ENCODE data around the gene RAB37.

The RAB37 gene

DNA sequence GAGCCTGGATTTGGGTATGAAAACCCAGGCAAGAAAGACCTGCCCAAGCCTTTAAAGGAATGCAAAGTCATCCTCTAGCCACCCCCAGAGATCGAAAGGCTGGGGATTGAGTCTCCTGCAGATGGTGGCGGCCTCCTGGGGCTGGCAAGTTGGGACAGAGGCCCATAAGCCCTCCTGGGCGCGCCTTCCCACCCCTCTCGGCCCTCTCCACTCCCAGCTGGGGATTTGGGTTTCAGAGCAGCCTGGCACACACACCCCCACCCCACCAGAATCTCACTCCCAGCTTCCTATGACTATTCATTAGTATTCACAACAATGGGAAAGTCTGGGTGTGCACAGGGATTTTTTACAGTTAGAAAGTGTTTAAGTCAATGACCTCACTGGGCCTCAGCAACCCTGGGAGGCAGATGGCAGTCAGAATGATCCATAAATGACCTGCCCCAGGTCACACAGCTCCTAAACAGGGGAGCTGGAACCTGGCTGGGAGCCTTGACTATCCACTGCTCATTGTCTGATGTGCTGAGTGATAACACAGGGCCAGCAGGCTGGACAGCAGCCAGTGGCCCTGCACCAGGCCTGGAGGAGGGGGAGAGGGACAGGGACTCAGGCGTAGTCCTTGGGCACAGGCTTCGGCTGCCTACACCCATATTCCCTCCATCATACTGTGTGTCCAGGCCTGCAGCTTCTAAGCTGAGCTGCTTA lies 23.5 kb downstream of the RAB37 start:
- DNase-seq (ENCODE audit: low read depth) = no peak

DNA sequence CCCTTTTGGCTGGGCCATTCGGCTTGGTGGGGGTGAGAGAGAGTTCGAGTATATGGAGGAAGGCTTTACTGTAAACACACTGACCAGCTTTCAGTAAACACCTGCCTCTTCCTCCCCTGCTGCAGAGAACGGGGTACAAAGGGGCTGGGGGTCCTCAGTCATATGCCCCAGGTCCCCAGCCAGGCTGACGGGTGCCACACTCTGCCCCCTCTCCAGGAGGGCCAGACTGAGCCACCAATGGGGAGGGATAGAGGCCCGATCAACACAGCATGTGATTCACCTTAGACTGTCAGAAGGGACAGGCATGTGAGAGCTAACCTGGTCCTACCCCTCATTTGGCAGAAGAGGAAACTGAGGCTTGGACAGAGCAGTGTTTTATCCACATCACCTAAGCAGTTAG lies 24.4 kb downstream of the RAB37 start:
- DNase-seq (ENCODE audit: low read depth) = no peak

DNA sequence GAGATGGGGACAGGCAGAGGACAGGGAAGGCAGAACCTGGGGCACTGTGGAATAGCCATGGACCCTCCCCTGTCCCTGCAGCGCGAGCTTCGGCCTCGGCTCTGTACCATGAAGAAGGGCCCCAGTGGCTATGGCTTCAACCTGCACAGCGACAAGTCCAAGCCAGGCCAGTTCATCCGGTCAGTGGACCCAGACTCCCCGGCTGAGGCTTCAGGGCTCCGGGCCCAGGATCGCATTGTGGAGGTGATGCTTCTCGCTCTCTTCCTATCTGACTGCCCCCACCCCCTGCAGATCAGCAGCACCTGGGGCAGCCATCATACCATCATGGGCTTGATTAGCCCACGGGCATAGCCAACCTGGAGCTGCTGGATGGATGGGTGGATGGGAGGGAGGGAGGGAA lies 24.9 kb downstream of the RAB37 start:
- DNase-seq (ENCODE audit: low read depth) = no peak

DNA sequence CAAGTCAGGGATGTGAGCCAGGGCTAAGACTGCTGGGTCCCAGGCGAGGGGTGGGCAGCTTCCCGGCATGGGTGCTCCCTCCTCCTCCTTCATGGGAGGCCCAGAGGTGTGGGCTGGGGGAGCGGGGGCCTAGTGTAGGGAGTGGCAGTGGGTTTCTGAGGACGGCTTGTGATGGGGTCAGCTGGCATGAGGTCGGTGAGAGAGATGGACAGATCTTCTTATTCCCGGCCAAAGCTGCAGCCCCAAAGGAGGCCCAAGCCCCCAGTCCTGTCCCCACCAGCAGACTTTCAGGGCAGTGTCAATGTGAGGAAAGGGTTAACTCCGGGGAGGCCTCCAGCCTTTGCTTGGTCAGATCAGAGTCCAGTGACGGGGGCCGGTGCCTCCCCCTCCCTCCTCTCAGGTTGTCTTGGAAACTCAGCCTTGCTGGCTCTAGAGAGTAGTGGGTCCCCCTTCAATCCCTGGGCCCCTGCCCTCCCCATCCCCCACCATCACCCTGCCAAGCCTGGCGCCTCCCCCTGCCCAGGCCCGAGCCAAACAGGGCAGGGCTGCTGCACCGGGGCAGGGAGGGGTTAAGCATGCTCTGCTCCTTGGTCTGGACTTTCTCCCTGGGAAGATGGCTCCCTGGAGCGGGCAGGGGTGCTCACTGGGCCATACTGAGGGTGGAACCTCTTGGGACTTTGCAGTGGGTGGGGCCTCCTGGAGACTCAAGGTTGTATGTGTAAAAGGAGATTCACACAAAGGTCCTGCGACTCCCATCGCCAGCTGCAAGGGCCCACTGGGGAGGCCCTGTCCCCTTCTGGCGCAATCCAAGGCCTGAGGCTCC lies 26.7 kb downstream of the RAB37 start:
- no peak for DNase-seq (ENCODE audit: low read depth)

DNA sequence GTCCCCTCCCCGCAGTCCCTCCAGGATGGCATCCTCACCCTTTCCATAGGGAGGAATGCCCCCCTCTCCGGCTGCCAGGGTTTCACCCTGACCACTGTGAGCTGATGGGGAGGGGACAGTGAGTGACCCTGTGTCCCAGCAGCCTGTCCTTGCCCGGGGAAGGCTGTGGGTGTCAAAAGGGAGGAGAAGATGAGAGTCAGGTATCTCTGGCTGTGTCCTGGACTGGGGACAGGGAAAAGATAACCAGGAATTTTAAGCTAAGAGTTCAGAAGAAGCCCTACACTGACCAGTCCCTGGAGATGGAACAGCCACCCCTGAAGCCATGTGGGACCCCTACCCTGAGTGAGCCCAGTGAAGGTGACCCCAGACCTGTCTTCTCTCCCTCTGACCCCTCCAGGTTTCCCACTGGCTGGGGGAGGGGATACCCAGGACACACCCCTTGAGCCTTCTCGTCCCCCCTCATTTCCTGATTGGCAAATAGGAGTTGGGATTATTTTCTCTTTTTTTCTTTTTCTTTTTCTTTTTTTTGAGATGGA lies 27.8 kb downstream of the RAB37 start:
- no peak for DNase-seq (ENCODE audit: low read depth)

DNA sequence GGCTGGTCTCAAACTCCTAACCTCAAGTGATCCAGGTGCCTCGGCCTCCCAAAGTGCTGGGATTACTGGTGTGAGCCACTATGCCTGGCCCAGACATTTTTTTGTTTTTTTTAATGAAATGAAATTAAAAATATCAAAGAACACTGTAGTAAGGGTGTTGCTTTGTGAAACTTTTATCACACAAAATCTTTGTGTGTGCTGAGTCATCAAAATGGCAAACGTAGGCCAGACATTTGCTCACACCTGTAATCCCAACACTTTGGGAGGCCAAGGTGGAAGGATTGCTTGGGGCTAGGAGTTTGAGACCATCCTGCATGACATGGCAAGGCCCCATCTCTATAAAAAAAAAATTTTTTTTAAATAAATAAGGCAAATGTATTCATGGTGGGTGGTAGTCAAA lies 29.4 kb downstream of the RAB37 start:
- DNase-seq (ENCODE audit: low read depth) = no peak

DNA sequence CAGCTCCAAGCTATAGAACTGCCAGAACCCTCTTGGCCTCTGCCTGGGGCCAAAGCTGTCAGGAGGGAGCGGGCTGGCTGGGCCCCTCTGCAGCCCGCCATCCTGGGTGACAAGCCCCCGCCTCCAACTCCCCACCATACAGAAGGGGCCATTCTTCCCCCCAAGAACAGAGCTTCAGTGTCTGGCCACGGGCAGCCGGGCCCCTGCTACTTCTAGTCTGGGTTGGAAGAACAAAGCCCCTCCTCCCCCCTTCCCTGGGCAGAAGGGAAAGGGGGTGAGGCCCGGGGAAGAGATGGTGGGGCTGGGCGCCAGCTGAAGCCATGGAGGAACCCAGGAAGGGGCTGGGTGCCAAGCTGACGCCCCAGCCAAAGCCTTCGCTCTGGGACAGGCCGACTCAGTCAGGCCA lies 30.1 kb downstream of the RAB37 start:
- no peak for DNase-seq (ENCODE audit: low read depth)

DNA sequence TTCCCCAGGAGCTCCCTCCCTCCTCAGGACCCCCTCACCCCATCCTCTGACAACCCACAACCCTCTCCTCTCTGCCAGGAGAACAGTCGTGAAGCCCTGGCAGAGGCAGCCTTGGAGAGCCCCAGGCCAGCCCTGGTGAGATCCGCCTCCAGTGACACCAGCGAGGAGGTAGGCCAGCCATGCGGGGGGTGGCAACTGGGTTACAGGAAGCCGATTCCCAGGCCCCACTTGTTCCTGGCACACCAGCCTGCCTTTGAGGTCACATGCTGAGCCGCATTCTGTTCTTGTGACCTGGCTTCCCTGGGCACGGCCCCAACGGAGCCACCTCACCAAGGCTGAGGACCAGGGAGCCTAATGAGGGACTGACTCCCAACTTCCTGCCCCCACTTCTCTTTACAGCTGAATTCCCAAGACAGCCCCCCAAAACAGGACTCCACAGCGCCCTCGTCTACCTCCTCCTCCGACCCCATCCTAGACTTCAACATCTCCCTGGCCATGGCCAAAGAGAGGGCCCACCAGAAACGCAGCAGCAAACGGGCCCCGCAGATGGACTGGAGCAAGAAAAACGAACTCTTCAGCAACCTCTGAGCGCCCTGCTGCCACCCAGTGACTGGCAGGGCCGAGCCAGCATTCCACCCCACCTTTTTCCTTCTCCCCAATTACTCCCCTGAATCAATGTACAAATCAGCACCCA lies 31.2 kb downstream of the RAB37 start:
- no peak for DNase-seq (ENCODE audit: low read depth)

DNA sequence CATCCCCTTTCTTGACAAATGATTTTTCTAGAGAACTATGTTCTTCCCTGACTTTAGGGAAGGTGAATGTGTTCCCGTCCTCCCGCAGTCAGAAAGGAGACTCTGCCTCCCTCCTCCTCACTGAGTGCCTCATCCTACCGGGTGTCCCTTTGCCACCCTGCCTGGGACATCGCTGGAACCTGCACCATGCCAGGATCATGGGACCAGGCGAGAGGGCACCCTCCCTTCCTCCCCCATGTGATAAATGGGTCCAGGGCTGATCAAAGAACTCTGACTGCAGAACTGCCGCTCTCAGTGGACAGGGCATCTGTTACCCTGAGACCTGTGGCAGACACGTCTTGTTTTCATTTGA lies 31.7 kb downstream of the RAB37 start:
- DNase-seq (ENCODE audit: low read depth) = no peak

DNA sequence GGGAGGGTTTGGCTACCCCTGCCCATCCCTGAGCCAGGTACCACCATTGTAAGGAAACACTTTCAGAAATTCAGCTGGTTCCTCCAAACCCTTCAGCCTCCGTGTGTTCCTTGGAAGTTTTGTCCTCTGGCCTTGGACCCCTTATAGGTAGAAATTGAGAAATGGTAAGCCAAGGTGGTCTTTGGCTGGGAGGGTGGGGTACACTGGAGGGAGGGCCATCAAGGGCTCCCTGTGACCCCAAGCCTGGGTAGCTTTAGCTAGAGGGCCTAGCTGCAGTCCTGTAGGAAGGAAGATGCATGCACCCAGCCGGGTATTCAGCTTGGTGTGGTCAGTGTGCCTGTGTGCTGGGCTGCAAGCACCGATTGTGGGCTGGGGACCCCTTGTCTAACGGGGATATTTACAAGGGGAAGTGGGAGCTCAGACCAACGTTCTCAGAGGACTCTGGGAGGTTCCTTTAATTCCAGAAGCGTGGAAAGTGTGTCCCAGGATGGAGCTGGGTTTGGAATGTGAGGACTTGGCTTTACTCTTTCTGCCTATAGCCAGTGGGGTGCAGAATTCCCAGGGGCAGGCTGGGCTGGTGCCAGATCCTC lies 32.3 kb downstream of the RAB37 start:
- DNase-seq (ENCODE audit: low read depth) = no peak

DNA sequence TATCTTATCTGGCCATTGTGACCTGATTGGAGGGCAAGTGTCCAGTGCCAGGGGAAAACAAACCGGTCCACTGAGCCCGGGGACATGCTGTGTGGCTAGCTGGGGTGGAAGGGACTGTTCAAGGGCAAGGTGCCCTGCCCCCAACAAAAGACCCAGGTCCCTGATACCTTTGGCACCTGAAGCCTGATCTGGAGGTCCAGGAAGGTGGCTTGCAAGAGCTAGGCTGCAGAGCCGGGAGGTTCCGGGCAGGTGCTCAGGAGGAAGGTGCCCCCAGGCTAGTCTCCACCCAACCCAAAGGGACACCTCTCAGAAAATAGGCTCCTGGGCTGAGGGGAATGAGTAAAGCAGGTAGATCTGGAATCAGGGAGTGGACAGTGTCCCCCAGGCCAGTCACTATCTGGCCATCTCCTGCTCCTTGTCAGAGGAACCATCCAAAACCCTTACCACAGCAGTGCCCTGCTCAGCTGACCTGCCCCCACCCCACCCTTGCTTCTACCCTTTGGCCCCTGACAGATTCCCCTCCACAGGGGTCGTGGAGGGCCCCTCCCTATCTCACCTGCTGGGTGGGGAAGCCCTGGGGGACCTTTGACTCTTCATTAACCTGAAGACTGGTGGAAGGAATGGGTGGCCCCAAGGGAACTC lies 32.9 kb downstream of the RAB37 start:
- DNase-seq (ENCODE audit: low read depth) = no peak

DNA sequence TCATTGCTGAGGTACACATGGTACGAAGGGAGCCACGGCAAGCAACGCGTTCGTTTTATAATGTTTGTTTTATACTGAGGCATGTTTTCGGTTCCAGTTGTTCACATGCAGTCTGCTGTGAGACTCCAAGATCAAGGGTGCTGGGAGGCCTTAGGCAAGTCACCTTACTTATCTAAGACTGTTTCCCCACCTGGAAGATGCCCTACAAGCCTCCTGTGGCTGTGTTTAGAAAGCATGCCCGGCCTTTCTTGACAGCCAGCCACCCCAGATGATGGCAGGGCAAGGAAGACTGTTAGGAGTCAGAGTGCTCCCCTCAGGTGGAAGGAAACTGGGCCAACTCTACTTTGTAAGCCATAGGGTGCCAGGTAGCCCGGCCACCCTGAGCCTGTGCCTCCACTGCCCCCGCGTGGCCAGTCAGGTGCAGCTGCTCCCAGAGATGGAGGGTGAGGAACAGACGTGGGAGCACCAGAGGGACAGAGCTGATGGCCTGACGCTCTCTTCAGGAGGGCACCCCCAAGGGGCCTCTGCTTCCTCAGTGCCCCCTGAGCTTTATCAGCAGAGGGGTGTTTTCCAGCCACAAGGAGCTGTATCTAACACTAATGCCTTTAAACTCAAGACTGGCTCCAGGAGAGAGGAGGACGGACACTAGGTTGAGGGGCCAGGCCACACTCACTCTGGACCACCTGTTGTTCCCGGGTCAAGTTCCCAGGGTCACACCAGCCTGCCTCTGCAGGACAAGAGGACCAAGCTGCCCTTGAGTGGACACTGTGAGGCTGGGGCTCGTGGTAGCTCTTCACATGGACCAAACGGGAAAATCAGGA lies 33.7 kb downstream of the RAB37 start:
- peak; percentile 56 for DNase-seq (ENCODE audit: low read depth)

DNA sequence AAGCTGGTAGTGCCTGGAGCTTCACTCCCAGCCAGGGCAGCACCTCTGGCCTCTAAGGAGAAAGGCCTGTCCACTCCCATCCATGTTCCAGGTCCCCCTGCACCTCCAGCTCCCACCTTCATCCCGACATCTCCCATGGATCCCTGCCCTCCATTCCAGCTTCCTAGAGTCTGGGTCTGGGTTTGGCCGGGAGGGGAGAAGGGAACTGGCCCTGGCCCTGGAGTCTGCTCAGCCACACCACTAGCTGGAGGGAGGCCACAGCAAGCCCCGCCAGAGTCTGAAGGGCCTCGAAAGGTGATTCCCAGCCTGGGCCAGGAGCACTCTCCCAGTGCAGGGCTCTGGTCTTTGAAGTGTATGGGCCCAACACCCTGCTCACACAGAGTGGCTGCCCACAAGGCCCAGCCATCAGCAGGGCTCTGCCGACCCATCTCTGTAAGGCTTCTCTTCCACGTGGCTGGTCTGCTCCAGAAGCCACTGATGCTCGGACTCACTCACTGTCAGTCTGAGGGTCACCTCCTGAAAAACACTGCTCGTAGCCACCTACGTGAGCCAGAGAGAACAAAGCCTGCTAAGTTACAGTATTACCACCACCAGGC lies 34.4 kb downstream of the RAB37 start:
- no peak for DNase-seq (ENCODE audit: low read depth)

DNA sequence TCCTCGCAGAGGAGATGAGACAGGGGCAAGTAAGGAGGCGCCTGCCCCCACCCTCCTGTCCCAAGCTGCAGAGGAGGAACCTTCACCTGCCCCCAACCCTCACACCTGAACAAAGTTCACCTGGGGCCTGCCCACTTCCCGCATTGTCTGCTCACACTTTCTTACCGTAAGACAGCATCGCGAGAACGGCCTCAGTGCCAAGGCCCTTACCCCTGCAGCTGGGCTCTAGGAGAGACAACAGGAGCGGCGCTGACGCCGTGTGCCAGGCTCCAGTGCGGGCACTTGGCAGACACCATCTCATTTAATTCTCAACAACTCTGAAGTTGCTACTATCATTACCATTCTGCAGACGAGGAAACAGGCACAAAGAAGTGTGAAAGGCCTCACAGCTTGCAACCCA lies 35.0 kb downstream of the RAB37 start:
- no peak for DNase-seq (ENCODE audit: low read depth)

DNA sequence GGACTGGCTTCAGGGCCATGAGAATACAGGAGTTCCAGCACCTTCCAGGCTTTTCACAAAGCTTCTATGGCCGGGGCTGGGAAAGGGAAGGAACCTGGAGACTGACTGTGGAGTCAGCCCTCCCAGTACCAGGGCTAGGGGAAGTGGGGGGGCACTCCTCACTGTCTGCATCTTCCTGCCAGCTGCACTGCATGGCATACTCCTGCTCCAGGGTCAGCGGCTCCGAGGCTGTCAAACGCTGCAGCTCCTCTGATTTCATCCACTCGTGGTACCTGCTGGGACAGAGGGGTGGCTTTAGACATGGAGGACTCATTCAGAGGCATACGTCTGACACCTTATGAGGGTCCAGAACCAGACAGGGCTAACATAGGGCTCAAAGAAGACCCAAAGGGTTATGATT lies 36.4 kb downstream of the RAB37 start:
- no peak for DNase-seq (ENCODE audit: low read depth)

DNA sequence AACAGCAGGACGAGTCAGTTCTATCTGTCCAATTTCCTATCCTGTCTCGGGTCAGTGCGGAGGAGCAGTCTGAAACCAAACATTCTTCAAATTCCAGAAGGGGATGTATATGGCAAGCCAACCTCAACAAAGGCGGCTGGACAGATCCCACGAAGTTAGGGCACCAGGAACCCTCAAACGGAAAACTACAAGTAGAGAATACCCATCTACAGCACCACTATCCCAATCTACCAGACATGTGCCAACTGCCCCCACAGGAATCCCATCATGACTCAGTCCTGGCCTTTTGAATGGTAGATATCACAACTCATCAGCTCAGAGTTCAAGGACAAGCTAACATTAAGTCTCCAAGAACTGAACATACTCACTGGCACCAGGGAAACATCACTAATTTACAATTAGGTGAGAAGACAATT lies 36.8 kb downstream of the RAB37 start:
- no peak for DNase-seq (ENCODE audit: low read depth)

DNA sequence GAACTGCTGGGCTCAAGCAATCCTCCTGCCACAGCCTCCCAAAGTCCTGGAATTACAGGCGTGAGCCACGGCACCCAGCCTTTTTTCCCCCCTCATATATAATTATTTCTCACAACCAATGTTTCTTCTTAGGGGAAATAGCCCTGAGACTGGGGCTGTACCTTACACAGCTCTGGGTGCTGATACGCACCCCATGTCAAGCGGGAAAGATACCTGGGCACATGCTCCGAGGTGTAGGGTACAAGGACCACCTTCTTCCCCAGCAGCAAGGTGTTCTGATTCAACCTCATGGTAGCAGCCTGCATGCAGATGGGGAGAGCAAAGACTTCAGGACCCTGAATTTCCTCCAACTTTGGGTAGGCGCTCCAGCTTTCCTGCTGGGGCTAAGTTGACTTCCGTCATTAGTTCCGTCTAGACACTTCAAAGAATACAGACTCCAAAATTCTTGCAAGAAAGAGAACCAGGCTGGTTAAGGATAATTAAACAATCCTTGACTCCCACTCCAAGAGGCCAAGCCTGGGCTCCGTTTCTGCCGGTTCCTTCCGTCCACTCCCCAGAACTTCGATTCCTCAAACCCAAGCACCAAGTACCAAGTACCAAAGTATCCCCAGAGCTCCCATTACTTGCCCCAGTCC lies 38.5 kb downstream of the RAB37 start:
- no peak for DNase-seq (ENCODE audit: low read depth)

DNA sequence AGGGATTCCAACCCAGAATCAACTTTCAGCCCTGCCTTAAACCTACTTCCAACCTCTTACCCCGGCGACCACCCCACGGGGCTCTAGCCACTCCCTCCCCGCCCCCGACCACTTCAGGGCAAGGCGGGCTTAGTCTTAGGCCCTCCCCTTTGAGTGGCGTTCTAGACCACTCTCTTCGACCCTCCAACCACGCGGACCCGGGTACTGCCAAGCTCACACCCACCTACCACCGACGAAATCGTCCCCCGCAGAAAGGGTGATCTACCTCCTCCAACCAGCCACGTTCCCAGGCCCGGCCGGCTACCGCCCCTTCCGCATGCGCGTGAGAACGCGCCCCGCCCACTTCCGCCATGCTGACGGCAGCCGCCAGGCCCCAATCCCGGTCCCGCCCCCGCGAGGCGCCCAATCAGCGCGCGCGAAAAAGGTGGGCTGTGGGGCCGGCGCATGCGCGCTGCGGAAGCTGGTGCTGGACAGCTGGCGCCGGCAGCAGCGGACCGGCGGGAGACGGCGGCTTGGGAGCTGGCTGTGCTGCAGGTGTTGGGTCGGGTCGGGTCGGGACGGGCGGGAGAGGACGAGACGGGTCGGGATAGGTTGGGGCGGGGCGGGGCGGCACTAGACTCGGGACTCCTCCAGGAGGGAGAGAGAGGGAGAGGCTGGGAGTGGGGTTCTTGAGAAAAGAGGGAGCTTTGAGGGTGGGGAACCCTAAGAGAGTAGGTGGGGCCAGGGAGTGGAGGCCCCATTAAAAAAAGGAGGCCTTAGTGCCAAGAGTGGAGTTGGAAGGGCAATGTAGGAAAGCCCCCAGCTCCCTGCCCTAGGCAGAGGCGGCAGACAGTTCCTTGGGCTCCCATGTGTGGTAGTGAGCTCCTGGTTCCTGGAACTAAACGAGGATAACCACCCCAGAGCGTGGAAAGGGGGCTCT lies 39.2 kb downstream of the RAB37 start, which contains the start of gene NAT9:
NAT9 (minus strand) TSS at position 302 of the 919 bp plus-strand sequence. CDS start 647 bp downstream, outside the sequence.
- DNase-seq (ENCODE audit: low read depth) = peak; percentile 99

DNA sequence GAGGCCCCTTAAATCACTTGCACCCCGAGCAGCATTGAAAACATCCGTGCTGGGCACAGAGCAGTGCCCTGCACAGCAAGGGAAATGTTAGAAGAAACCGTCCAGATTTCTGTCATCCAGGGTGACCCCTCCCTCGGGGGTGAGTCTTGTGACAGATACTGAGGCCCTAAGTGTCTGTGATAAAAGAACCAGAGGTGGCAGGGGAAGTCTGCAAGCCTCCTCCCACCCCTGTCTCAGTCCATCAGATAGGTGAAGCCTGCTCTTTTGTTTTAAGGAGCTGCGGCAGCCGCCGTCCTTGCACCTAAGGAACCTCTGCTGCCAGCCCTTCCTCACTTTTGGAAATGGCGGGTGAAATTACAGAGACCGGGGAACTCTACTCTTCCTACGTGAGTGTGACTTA lies 39.9 kb downstream of the RAB37 start:
- DNase-seq (ENCODE audit: low read depth) = no peak
